ENCODE data around the gene LOC128125822.

Gene LOC128125822

GRCh38 chr6:63527658-63528514, 44.4 kb upstream of the LOC128125822 start:
- DNase-seq (ENCODE audit: low spot score in 2 of 2): peak in 1 of 2 donors; percentile 57
- H3K4me1 ChIP-seq: peaks cover 0 to 4% (median 0%) of the 10 kb centered on the region in 4 donors
- WGBS, 2 donors: 79 to 84% methylated on average over 6 of the region's 6 CpGs
- H3K27me3 ChIP-seq: no peaks in the 10 kb centered on the region
- H3K4me3 ChIP-seq: no peak overlapping the region
- H3K27ac ChIP-seq: no peak overlapping the region
- H3K9me3 ChIP-seq: no peaks in the 10 kb centered on the region
- H3K36me3 ChIP-seq: no peaks in the 10 kb centered on the region
- TF ChIP-seq CTCF (IDR thresholded peaks at IDR 0.05) (no peak), EP300 (IDR thresholded peaks at IDR 0.05) (peak in 1 of 2 donors; percentile 70), POLR2A (IDR thresholded peaks at IDR 0.05) (no peak)

GRCh38 chr6:63529498-63529897, 42.8 kb upstream of the LOC128125822 start:
- H3K4me3 ChIP-seq: no peak overlapping the region
- no peak for DNase-seq (ENCODE audit: low spot score in 2 of 2)
- TF ChIP-seq POLR2A (IDR thresholded peaks at IDR 0.05): no peak
- no peak for TF ChIP-seq CTCF (IDR thresholded peaks at IDR 0.05)
- peaks cover 0 to 4% (median 0%) of the 10 kb centered on the region in 4 donors for H3K4me1 ChIP-seq
- H3K27me3 ChIP-seq: no peaks in the 10 kb centered on the region
- no peak overlapping the region for H3K27ac ChIP-seq
- 59 to 62% methylated on average over 4 of the region's 4 CpGs for WGBS, 2 donors
- H3K9me3 ChIP-seq: no peaks in the 10 kb centered on the region
- H3K36me3 ChIP-seq: no peaks in the 10 kb centered on the region

GRCh38 chr6:63530182-63530581, 42.1 kb upstream of the LOC128125822 start:
- no peaks in the 10 kb centered on the region for H3K27me3 ChIP-seq
- H3K4me1 ChIP-seq: peaks cover 0 to 4% (median 0%) of the 10 kb centered on the region in 4 donors
- no peak overlapping the region for H3K4me3 ChIP-seq
- TF ChIP-seq POLR2A (IDR thresholded peaks at IDR 0.05): no peak
- no peak for TF ChIP-seq EP300 (IDR thresholded peaks at IDR 0.05)
- TF ChIP-seq CTCF (IDR thresholded peaks at IDR 0.05): no peak
- WGBS, 2 donors: 85 to 91% methylated on average over 3 of the region's 3 CpGs
- H3K27ac ChIP-seq: no peak overlapping the region
- H3K36me3 ChIP-seq: no peaks in the 10 kb centered on the region
- no peak for DNase-seq (ENCODE audit: low spot score in 2 of 2)
- no peaks in the 10 kb centered on the region for H3K9me3 ChIP-seq

GRCh38 chr6:63530991-63531390, 41.3 kb upstream of the LOC128125822 start:
- H3K27me3 ChIP-seq: no peaks in the 10 kb centered on the region
- H3K27ac ChIP-seq: no peak overlapping the region
- no peak overlapping the region for H3K4me3 ChIP-seq
- TF ChIP-seq EP300 (IDR thresholded peaks at IDR 0.05) (no peak), CTCF (IDR thresholded peaks at IDR 0.05) (no peak), POLR2A (IDR thresholded peaks at IDR 0.05) (no peak)
- H3K9me3 ChIP-seq: no peaks in the 10 kb centered on the region
- peaks cover 0 to 4% (median 0%) of the 10 kb centered on the region in 4 donors for H3K4me1 ChIP-seq
- no peaks in the 10 kb centered on the region for H3K36me3 ChIP-seq
- 87% methylated on average over 1 of the region's 1 CpG for WGBS, 2 donors
- DNase-seq (ENCODE audit: low spot score in 2 of 2): no peak

GRCh38 chr6:63533026-63533425, 39.3 kb upstream of the LOC128125822 start:
- TF ChIP-seq CTCF (IDR thresholded peaks at IDR 0.05) (no peak), EP300 (IDR thresholded peaks at IDR 0.05) (no peak), POLR2A (IDR thresholded peaks at IDR 0.05) (no peak)
- WGBS, 2 donors: 82 to 84% methylated on average over 3 of the region's 3 CpGs

More at GRCh38 chr6:63533026-63533425, 39.3 kb upstream of the LOC128125822 start:
- Histone ChIP-seq H3K27me3 (no peaks in the 10 kb centered on the region), H3K27ac (no peak overlapping the region), H3K4me3 (no peak overlapping the region), H3K4me1 (peaks cover 0 to 2% (median 0%) of the 10 kb centered on the region in 4 donors), H3K36me3 (no peaks in the 10 kb centered on the region), H3K9me3 (no peaks in the 10 kb centered on the region)
- no peak for DNase-seq (ENCODE audit: low spot score in 2 of 2)
